Cardiac muscle cell (in vitro differentiated cells and primary cell): ENCODE data around the gene TNRC18. TPM values are rescaled to one million over a fixed set of nuclear protein-coding genes. Genes with fewer than 3 reads are reported as not detected.

Source experiments
- DNase-seq, 2 donors: peaks; one replicate each; pipeline versions ENCODE4 v3.0.0 to v3.0.0-alpha.2; 2010 to 2017; ENCODE audit warnings: low read depth in 1 of 2, low spot score in 1 of 2
- H3K27ac ChIP-seq: fragments of 200-600 bp; sonication (generic); 2 replicates; pipeline ENCODE4 v1.5.1; 2016
- H3K27me3 ChIP-seq: fragments of 200-600 bp; sonication (generic); 2 replicates; pipeline ENCODE4 v1.6.0; 2016; ENCODE audit warnings: control low read depth
- H3K36me3 ChIP-seq: fragments of 200-600 bp; sonication (generic); 2 replicates; pipeline ENCODE4 v1.5.1; 2016; ENCODE audit warnings: control low read depth
- H3K4me1 ChIP-seq: fragments of 200-600 bp; sonication (generic); 2 replicates; pipeline ENCODE4 v1.8.1; 2017; ENCODE audit warnings: low read depth, mild to moderate bottlenecking, mixed run types
- H3K4me3 ChIP-seq: fragments of 200-600 bp; sonication (generic); 2 replicates; pipeline ENCODE4 v1.5.1; 2016; ENCODE audit warnings: mild to moderate bottlenecking
- H3K9me3 ChIP-seq: fragments of 200-600 bp; sonication (generic); 2 replicates; pipeline ENCODE4 v1.5.1; 2017; ENCODE audit warnings: low read depth, mild to moderate bottlenecking, control low read depth
- polyA plus RNA-seq: library from polyadenylated mRNA; unstranded; fragments of >200 nt; fragmentation: Nextera tagmentation; extraction: Ambion mirVana; gene quantifications from 2 replicates; pipeline ENCODE4 v1.2.1, GENCODE V29; 2016
- total RNA-seq: library from RNA; depleted of rRNA; stranded (reverse); fragments of >200 nt; gene quantifications from 2 replicates; pipeline ENCODE4 v1.2.3, GENCODE V29; 2016
- TF ChIP-seq, protein P1 (sequence below): IDR thresholded peaks from 2 replicates; pipeline ENCODE4 v1.5.1; 2012; ENCODE audit warnings: low read depth, mild to moderate bottlenecking, low read length

The TNRC18 gene
- total and polyA plus RNA-seq, 2 experiments from 2014 or later, result 15.1 to 180 TPM

DNA sequence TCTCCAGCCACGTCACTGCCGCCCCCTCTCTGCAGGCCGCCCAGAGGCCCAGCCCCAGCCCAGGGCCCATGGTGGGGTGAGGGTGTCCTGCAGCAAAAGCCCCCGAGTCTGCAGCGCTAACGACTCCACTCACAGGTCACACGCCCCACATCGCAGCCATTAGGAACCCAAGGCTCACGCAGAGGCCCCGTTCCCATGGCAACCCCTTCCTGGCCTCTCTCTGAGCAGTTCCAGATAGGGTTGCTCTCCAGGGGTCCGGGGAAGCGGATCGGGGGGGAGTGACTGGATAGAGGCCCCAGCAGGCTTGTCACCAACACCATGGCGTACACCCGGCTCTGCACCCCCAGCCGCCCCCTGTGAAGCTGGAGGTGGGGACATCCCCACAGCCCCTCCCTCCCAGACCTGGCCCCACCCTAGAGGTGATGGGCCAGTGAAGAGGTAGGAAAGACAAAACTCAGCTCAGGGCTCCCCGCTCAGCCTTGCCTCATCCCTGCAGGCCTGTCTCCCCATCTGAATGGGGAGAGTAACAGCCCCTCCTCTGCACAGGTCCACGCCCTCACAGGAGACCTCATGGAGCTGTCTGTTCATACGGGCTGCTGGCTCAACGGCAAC is 41.2 kb downstream of the TNRC18 start:
- Histone ChIP-seq H3K27me3 (no peaks in the 10 kb centered on the region), H3K36me3 (peaks cover 4% of the 10 kb centered on the region), H3K27ac (peak overlapping the region; percentile 76), H3K9me3 (no peaks in the 10 kb centered on the region), H3K4me1 (peaks cover 18% of the 10 kb centered on the region), H3K4me3 (no peak overlapping the region)
- TF ChIP-seq, protein P1, sequence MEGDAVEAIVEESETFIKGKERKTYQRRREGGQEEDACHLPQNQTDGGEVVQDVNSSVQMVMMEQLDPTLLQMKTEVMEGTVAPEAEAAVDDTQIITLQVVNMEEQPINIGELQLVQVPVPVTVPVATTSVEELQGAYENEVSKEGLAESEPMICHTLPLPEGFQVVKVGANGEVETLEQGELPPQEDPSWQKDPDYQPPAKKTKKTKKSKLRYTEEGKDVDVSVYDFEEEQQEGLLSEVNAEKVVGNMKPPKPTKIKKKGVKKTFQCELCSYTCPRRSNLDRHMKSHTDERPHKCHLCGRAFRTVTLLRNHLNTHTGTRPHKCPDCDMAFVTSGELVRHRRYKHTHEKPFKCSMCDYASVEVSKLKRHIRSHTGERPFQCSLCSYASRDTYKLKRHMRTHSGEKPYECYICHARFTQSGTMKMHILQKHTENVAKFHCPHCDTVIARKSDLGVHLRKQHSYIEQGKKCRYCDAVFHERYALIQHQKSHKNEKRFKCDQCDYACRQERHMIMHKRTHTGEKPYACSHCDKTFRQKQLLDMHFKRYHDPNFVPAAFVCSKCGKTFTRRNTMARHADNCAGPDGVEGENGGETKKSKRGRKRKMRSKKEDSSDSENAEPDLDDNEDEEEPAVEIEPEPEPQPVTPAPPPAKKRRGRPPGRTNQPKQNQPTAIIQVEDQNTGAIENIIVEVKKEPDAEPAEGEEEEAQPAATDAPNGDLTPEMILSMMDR, result no peak
- DNase-seq, result peak; percentile 53 to 88

DNA sequence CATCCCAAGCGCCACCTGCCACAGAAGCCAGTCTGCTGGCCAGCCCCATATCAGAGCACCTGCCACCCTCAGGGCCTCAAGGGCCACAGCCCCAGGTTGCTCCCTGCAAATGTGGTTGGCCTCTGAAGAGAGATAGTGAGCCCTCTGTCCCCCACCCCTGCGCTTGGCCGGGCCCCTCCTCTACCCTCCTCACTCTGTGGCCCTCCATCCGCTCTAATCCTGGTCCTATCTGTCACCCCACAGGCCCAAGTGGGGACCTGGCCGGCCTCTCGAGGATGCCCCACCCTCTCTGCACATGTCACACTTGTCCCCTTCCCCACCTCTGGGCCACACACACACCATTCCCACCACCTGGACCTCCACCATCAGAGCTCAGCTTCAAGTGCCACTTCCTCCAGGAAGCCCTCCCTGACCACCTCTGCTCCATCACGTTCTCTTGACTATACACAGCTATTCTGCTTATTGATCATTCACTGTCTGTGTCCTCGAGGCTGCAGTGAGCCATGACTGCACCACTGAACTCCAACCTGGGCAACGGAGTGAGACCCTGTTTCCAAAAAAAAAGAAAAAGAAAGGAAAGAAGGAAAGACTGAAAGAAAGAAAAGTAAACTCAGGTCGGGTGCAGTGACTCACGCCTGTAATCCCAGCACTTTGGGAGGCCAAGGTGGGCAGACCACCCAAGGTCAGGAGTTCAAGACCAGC is 42.4 kb downstream of the TNRC18 start:
- H3K27me3 ChIP-seq, result no peaks in the 10 kb centered on the region
- H3K36me3 ChIP-seq, result peaks cover 2% of the 10 kb centered on the region
- H3K27ac ChIP-seq, result no peak overlapping the region
- H3K9me3 ChIP-seq, result no peaks in the 10 kb centered on the region
- no peak for DNase-seq
- H3K4me3 ChIP-seq, result no peak overlapping the region
- TF ChIP-seq, protein P1, result no peak
- H3K4me1 ChIP-seq, result peaks cover 18% of the 10 kb centered on the region

DNA sequence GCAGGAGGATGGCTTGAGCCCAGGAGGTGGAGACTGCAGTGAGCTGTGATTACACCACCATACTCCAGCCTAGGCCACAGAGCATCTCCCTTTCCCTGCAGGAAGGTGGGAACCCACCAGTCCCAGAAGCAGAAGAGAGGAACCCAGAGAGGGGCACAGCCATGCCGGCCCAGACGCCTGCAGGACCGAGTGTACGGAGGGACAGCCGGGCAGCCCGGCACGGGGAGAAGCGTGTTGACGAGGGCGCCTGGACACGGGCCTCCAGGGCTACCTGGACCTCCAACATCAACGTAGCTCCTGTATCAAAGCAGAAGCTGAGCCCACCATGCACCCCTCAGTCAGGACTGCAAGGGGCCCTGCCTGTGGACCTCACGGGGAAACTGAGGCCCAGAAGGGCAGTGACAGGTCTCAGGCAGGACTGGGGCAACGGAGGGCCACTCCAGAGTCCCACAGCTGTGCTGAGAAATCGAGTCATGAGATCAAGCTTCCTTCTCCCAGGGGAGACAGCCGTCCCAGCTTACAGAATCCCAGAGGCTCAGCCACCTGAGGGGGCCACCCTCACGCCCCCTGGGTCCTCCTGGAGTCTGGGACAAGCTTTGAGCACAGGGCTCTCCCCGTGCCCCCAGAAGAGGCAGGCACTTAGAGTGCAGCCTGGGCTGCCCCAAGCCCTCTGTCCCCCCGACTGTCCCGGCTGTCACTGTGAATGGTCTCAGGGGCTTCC is 43.1 kb downstream of the TNRC18 start:
- Histone ChIP-seq H3K36me3 (peaks cover 7% of the 10 kb centered on the region), H3K4me1 (peaks cover 18% of the 10 kb centered on the region), H3K27me3 (no peaks in the 10 kb centered on the region), H3K27ac (no peak overlapping the region), H3K4me3 (no peak overlapping the region), H3K9me3 (no peaks in the 10 kb centered on the region)
- TF ChIP-seq, protein P1, result no peak
- DNase-seq, result no peak

DNA sequence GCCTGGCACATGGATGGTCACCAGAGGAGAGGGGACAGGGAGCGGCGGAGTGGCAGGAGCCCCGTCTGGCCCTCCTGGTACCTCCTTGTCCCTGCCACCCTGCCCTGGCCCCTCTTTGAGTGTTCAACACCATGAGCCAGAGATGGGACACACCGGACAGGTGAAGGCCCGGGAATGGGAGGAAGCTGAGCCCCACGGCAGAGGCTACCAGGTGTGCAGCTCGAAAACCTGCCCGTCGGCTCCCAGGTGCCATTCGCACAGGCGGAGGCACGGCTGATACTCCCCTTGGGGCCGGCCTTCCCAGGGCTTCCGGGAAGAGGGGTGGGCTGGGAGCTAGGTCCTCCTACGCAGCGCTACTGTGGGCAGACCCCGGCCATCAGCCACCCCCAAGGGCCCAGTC is 44.1 kb downstream of the TNRC18 start:
- TF ChIP-seq, protein P1, result no peak
- no peaks in the 10 kb centered on the region for H3K9me3 ChIP-seq
- no peak overlapping the region for H3K27ac ChIP-seq
- no peaks in the 10 kb centered on the region for H3K27me3 ChIP-seq
- peaks cover 8% of the 10 kb centered on the region for H3K36me3 ChIP-seq
- no peak overlapping the region for H3K4me3 ChIP-seq
- no peak for DNase-seq
- H3K4me1 ChIP-seq, result peaks cover 18% of the 10 kb centered on the region

DNA sequence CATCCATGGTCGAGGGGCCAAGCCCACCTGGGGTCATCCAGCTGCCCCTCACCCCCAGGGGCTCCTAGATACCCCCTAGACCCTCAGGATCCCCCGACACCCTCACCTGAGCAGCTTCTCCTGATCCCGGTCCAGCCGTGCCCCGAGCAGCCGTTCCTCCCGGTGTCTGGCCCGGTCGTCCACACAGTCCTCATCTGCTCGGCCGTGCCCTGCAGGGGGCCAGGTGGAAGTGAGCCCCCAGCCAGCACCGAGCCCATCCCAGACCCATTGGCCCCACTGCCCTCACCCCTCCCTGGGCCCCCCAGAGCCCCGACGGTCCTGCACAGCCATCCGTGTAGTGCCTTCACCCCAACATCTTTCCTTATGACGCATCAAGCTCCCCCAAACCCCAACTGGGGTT is 45.8 kb downstream of the TNRC18 start:
- DNase-seq, result no peak
- Histone ChIP-seq H3K36me3 (peaks cover 20% of the 10 kb centered on the region), H3K27me3 (no peaks in the 10 kb centered on the region), H3K4me1 (peaks cover 13% of the 10 kb centered on the region), H3K4me3 (no peak overlapping the region), H3K27ac (no peak overlapping the region), H3K9me3 (no peaks in the 10 kb centered on the region)
- TF ChIP-seq, protein P1, result no peak
